Trophoblast cell (in vitro differentiated cells and primary cell): ENCODE measurements around the gene SELENOH.
"Not testable (repeated sequence)": the region's sequence is repeated elsewhere in the genome, so short reads cannot be mapped to it uniquely, and the experiment has no call there.

Experiments used
- DNase-seq, 2 donors: peaks; one replicate each; pipeline ENCODE4 v3.0.0-alpha.2; 2016
- H2AFZ ChIP-seq: 2 replicates; pipeline ENCODE4 v1.6.1; 2013; ENCODE audit warnings: low read length, moderate library complexity, mild to moderate bottlenecking; ENCODE audit not compliant: insufficient read depth, poor library complexity
- H2AK5ac ChIP-seq: 2 replicates; pipeline ENCODE4 v1.6.1; 2013; ENCODE audit warnings: mild to moderate bottlenecking, low read length
- H2BK120ac ChIP-seq: 2 replicates; pipeline ENCODE4 v1.6.1; 2013; ENCODE audit warnings: low read length, mild to moderate bottlenecking, moderate library complexity; ENCODE audit not compliant: insufficient read depth, poor library complexity
- H2BK12ac ChIP-seq: 2 replicates; pipeline ENCODE4 v1.6.1; 2013; ENCODE audit warnings: mild to moderate bottlenecking, low read length, moderate library complexity
- H2BK5ac ChIP-seq: 2 replicates; pipeline ENCODE4 v1.6.1; 2013; ENCODE audit warnings: low read length, low read depth, moderate library complexity, mild to moderate bottlenecking; ENCODE audit not compliant: poor library complexity
- H3K14ac ChIP-seq: 2 replicates; pipeline ENCODE4 v1.6.1; 2013; ENCODE audit warnings: mild to moderate bottlenecking, low read length
- H3K18ac ChIP-seq: 2 replicates; pipeline ENCODE4 v1.6.1; 2013; ENCODE audit warnings: mild to moderate bottlenecking, low read length
- H3K23ac ChIP-seq: 2 replicates; pipeline ENCODE4 v1.6.1; 2013; ENCODE audit warnings: low read length
- H3K27ac ChIP-seq: 2 replicates; pipeline ENCODE4 v1.5.1; 2013; ENCODE audit warnings: low read depth, mild to moderate bottlenecking, inconsistent platforms, low read length, moderate library complexity
- H3K27me3 ChIP-seq: 2 replicates; pipeline ENCODE4 v1.6.1; 2013; ENCODE audit warnings: inconsistent platforms, mild to moderate bottlenecking, low read length, moderate library complexity; ENCODE audit not compliant: insufficient read depth
- H3K36me3 ChIP-seq, 2 experiments: 1 replicate in 1 of 2; 2 replicates in 1 of 2; pipeline ENCODE4 v1.6.1; 2013; ENCODE audit warnings: low read length in 2 of 2, mild to moderate bottlenecking in 2 of 2, moderate library complexity in 1 of 2; ENCODE audit not compliant: insufficient read depth in 2 of 2, control insufficient read depth in 1 of 2
- H3K4ac ChIP-seq: 2 replicates; pipeline ENCODE4 v1.6.1; 2013; ENCODE audit warnings: low read depth, mild to moderate bottlenecking, low read length, moderate library complexity
- H3K4me1 ChIP-seq, 2 experiments: 1 replicate in 1 of 2; 2 replicates in 1 of 2; pipeline ENCODE4 v1.6.1; 2013; ENCODE audit warnings: low read length in 2 of 2, mild to moderate bottlenecking in 2 of 2, moderate library complexity in 1 of 2; ENCODE audit not compliant: insufficient read depth in 2 of 2, control insufficient read depth in 1 of 2
- H3K4me2 ChIP-seq: 2 replicates; pipeline ENCODE4 v1.6.1; 2013; ENCODE audit warnings: inconsistent platforms, mild to moderate bottlenecking, low read length, moderate library complexity
- H3K4me3 ChIP-seq: 2 replicates; pipeline ENCODE4 v1.5.1; 2013; ENCODE audit warnings: mild to moderate bottlenecking, low read depth, low read length, inconsistent platforms
- H3K79me1 ChIP-seq: one replicate; pipeline ENCODE4 v1.6.1; 2013; ENCODE audit warnings: low read length
- H3K79me2 ChIP-seq: 2 replicates; pipeline ENCODE4 v1.6.1; 2013; ENCODE audit warnings: low read length, mild to moderate bottlenecking; ENCODE audit not compliant: control insufficient read depth, insufficient read depth, poor library complexity
- H3K9ac ChIP-seq: 2 replicates; pipeline ENCODE4 v1.6.1; 2013; ENCODE audit warnings: mild to moderate bottlenecking, low read length
- H3K9me3 ChIP-seq: 2 replicates; pipeline ENCODE4 v1.6.1; 2013; ENCODE audit warnings: low read depth, mild to moderate bottlenecking, control low read depth, inconsistent platforms, low read length; ENCODE audit not compliant: insufficient read depth
- H4K12ac ChIP-seq: 2 replicates; pipeline ENCODE4 v1.6.1; 2013; ENCODE audit warnings: low read depth, mild to moderate bottlenecking, low read length, moderate library complexity
- H4K8ac ChIP-seq: 2 replicates; pipeline ENCODE4 v1.6.1; 2013; ENCODE audit warnings: low read depth, mild to moderate bottlenecking, low read length, moderate library complexity
- H4K91ac ChIP-seq: one replicate; pipeline ENCODE4 v1.6.1; 2013; ENCODE audit warnings: low read depth, mild to moderate bottlenecking, low read length, moderate library complexity
- WGBS: extraction: QIAGEN DNeasy Blood & Tissue Kit; methylation state at CpG from one replicate; pipeline ENCODE4 v1.1.7; 2013; ENCODE audit warnings: missing lambda C conversion rate; ENCODE audit not compliant: insufficient read length, insufficient coverage; ENCODE audit errors: extremely low coverage; 5-methylcytosine and 5-hydroxymethylcytosine counted together

The SELENOH gene

GRCh38 chr11:57703341-57703740, 38.0 kb upstream of the SELENOH start:
- Histone ChIP-seq H3K27me3 (no peaks in the 10 kb centered on the region), H3K4me2 (no peak overlapping the region), H4K8ac (no peak overlapping the region), H4K12ac (no peak overlapping the region), H3K4me3 (no peak overlapping the region), H3K79me1 (no peaks in the 10 kb centered on the region), H3K4me1 (no peaks in the 10 kb centered on the region), H2AFZ (no peak overlapping the region), H3K79me2 (no peaks in the 10 kb centered on the region), H4K91ac (no peak overlapping the region), H3K14ac (no peak overlapping the region), H3K9ac (no peak overlapping the region), H2BK120ac (no peak overlapping the region), H3K27ac (no peak overlapping the region), H3K18ac (no peak overlapping the region), H3K4ac (no peak overlapping the region), H2AK5ac (no peak overlapping the region), H3K36me3 (peaks cover 33 to 46% of the 10 kb centered on the region in 2 experiments), H3K9me3 (no peaks in the 10 kb centered on the region), H2BK5ac (no peak overlapping the region), H2BK12ac (no peak overlapping the region), H3K23ac (no peak overlapping the region)
- WGBS: no CpG with 5 or more reads among the region's 4 CpGs
- DNase-seq: no peak

GRCh38 chr11:57704932-57705331, 36.4 kb upstream of the SELENOH start:
- Histone ChIP-seq H2BK120ac (no peak overlapping the region), H3K23ac (no peak overlapping the region), H2AK5ac (no peak overlapping the region), H2AFZ (no peak overlapping the region), H3K36me3 (peaks cover 23 to 32% of the 10 kb centered on the region in 2 experiments), H3K79me1 (no peaks in the 10 kb centered on the region), H3K27ac (no peak overlapping the region), H4K8ac (no peak overlapping the region), H3K4me1 (no peaks in the 10 kb centered on the region), H4K12ac (no peak overlapping the region), H3K79me2 (no peaks in the 10 kb centered on the region), H3K4ac (no peak overlapping the region), H2BK12ac (no peak overlapping the region), H3K14ac (no peak overlapping the region), H2BK5ac (no peak overlapping the region), H3K4me2 (no peak overlapping the region), H3K4me3 (no peak overlapping the region), H3K18ac (no peak overlapping the region), H3K9me3 (no peaks in the 10 kb centered on the region), H3K27me3 (no peaks in the 10 kb centered on the region), H4K91ac (no peak overlapping the region), H3K9ac (no peak overlapping the region)
- no CpG with 5 or more reads among the region's 6 CpGs for WGBS
- no peak for DNase-seq

- not testable (repeated sequence) for H3K18ac ChIP-seq, H3K27ac ChIP-seq, H3K79me1 ChIP-seq, H3K9ac ChIP-seq, H4K12ac ChIP-seq, H3K23ac ChIP-seq, H3K14ac ChIP-seq, H3K79me2 ChIP-seq, H2BK12ac ChIP-seq, H4K8ac ChIP-seq, H2AK5ac ChIP-seq, H3K4me1 ChIP-seq, H3K4me3 ChIP-seq, H3K27me3 ChIP-seq, H2AFZ ChIP-seq, H2BK5ac ChIP-seq, DNase-seq, H4K91ac ChIP-seq, H3K4me2 ChIP-seq, H3K4ac ChIP-seq, H2BK120ac ChIP-seq, H3K9me3 ChIP-seq
- H3K36me3 ChIP-seq: peaks cover 21 to 28% of the 10 kb centered on the region in 2 experiments
- no CpG with 5 or more reads among the region's 8 CpGs for WGBS
Measured at GRCh38 chr11:57705432-57705831, 35.9 kb upstream of the SELENOH start.

- H3K27me3 ChIP-seq: no peaks in the 10 kb centered on the region
- no peak overlapping the region for H3K4ac ChIP-seq
- H3K23ac ChIP-seq: no peak overlapping the region
- H2AK5ac ChIP-seq: no peak overlapping the region
- H2BK12ac ChIP-seq: no peak overlapping the region
- no peak overlapping the region for H4K91ac ChIP-seq
- no peak overlapping the region for H3K4me3 ChIP-seq
- no peaks in the 10 kb centered on the region for H3K9me3 ChIP-seq
- H3K4me1 ChIP-seq: peaks cover 0 to 8% of the 10 kb centered on the region in 2 experiments
- peaks cover 7% of the 10 kb centered on the region for H3K79me1 ChIP-seq
- no peak overlapping the region for H2BK5ac ChIP-seq
- peaks cover 1 to 8% of the 10 kb centered on the region in 2 experiments for H3K36me3 ChIP-seq
- H3K79me2 ChIP-seq: peaks cover 11% of the 10 kb centered on the region
- H2AFZ ChIP-seq: no peak overlapping the region
- H3K9ac ChIP-seq: no peak overlapping the region
- no peak overlapping the region for H3K18ac ChIP-seq
- H4K8ac ChIP-seq: no peak overlapping the region
- WGBS: no CpG with 5 or more reads among the region's 5 CpGs
- no peak for DNase-seq
- H3K4me2 ChIP-seq: no peak overlapping the region
- H3K14ac ChIP-seq: no peak overlapping the region
- no peak overlapping the region for H4K12ac ChIP-seq
- H3K27ac ChIP-seq: no peak overlapping the region
- no peak overlapping the region for H2BK120ac ChIP-seq
Measured at GRCh38 chr11:57709802-57710367, 31.4 kb upstream of the SELENOH start.
